ENCODE results near the gene FBLL1. TPM values are rescaled to one million over a fixed set of nuclear protein-coding genes. Genes with fewer than 3 reads are reported as not detected.

Gene FBLL1
- total RNA-seq, 1 donor: 0.36 TPM

DNA sequence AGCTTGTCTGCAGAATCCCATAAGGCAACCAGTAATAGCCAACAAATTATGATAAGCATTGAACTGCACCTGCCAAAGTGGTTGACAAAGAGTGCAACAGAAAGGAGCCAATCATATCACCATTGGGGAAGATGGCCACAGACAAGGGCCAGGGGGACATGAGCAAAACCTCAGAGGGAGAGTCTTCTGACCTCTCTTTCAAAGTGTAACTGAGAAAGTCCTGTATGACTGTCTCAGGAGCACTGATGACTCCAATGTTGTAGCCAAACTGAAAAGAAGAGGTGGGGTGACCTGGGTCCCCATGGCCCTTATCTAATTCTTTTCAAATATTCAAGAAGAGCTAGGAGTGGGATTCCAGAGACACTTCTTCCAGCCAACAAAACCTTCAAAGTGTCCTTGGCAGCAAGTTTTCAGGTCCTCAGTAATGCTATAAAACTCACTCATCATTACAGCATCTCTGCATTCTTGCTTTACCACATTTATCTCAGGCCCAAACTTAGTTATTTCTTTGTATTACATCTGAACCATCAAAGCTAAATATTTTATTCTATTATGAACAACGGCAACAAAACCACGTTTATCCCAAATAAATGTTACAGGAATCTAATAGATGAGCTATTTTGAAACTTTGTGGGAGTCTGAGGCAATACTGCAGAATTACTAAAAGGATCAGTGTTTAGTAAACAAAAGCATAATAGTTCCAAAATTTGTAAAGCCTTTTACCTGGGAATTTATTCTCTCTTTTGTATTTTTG lies 24.4 kb downstream of the FBLL1 start:
- Histone ChIP-seq H3K79me2 (ENCODE audit: insufficient read depth, low read length) (peaks cover 20% of the 10 kb centered on the region), H3K4me2 (ENCODE audit: insufficient read depth, low read length) (no peak overlapping the region), H2AFZ (ENCODE audit: low read length) (no peak overlapping the region), H3K27me3 (ENCODE audit: insufficient read depth, low read length) (no peaks in the 10 kb centered on the region), H3K27ac (ENCODE audit: low read depth, low read length) (no peak overlapping the region), H3K4me3 (ENCODE audit: insufficient read depth, low read length) (no peak overlapping the region), H3K36me3 (ENCODE audit: insufficient read depth, low read length) (peaks cover 32% of the 10 kb centered on the region), H3K4me1 (ENCODE audit: insufficient read depth, low read length) (peaks cover 8% of the 10 kb centered on the region), H3K9me3 (ENCODE audit: low read depth, low read length) (no peaks in the 10 kb centered on the region), H4K20me1 (ENCODE audit: insufficient read depth, low read length) (peaks cover 23% of the 10 kb centered on the region)
- no peak for DNase-seq (ENCODE audit: insufficient read length, low spot score, missing footprints)
- TF ChIP-seq, protein P1, sequence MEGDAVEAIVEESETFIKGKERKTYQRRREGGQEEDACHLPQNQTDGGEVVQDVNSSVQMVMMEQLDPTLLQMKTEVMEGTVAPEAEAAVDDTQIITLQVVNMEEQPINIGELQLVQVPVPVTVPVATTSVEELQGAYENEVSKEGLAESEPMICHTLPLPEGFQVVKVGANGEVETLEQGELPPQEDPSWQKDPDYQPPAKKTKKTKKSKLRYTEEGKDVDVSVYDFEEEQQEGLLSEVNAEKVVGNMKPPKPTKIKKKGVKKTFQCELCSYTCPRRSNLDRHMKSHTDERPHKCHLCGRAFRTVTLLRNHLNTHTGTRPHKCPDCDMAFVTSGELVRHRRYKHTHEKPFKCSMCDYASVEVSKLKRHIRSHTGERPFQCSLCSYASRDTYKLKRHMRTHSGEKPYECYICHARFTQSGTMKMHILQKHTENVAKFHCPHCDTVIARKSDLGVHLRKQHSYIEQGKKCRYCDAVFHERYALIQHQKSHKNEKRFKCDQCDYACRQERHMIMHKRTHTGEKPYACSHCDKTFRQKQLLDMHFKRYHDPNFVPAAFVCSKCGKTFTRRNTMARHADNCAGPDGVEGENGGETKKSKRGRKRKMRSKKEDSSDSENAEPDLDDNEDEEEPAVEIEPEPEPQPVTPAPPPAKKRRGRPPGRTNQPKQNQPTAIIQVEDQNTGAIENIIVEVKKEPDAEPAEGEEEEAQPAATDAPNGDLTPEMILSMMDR (IDR thresholded peaks at IDR 0.05; ENCODE audit: extremely low read depth, low read depth, low read length): no peak

- Histone ChIP-seq H2AFZ (ENCODE audit: low read length) (no peak overlapping the region), H3K36me3 (ENCODE audit: insufficient read depth, low read length) (peaks cover 42% of the 10 kb centered on the region), H3K4me3 (ENCODE audit: insufficient read depth, low read length) (no peak overlapping the region), H3K4me2 (ENCODE audit: insufficient read depth, low read length) (no peak overlapping the region), H3K9me3 (ENCODE audit: low read depth, low read length) (no peaks in the 10 kb centered on the region), H3K27ac (ENCODE audit: low read depth, low read length) (no peak overlapping the region), H3K79me2 (ENCODE audit: insufficient read depth, low read length) (peaks cover 15% of the 10 kb centered on the region), H3K27me3 (ENCODE audit: insufficient read depth, low read length) (no peaks in the 10 kb centered on the region), H3K4me1 (ENCODE audit: insufficient read depth, low read length) (peaks cover 4% of the 10 kb centered on the region), H4K20me1 (ENCODE audit: insufficient read depth, low read length) (peaks cover 13% of the 10 kb centered on the region)
- no peak for DNase-seq (ENCODE audit: insufficient read length, low spot score, missing footprints)
- TF ChIP-seq, protein P1 (IDR thresholded peaks at IDR 0.05; ENCODE audit: extremely low read depth, low read depth, low read length): no peak
Measured at GRCh38 chr5:168557389-168557788, 28.3 kb downstream of the FBLL1 start.

GRCh38 chr5:168562279-168562678 lies 33.2 kb downstream of the FBLL1 start:
- TF ChIP-seq, protein P1 (IDR thresholded peaks at IDR 0.05; ENCODE audit: extremely low read depth, low read depth, low read length): no peak
- H3K9me3 ChIP-seq (ENCODE audit: low read depth, low read length): no peaks in the 10 kb centered on the region
- peak overlapping the region; percentile 14 for H3K27ac ChIP-seq (ENCODE audit: low read depth, low read length)
- no peak overlapping the region for H3K4me2 ChIP-seq (ENCODE audit: insufficient read depth, low read length)
- no peak overlapping the region for H2AFZ ChIP-seq (ENCODE audit: low read length)
- H3K27me3 ChIP-seq (ENCODE audit: insufficient read depth, low read length): no peaks in the 10 kb centered on the region
- H4K20me1 ChIP-seq (ENCODE audit: insufficient read depth, low read length): peaks cover 3% of the 10 kb centered on the region
- no peak for DNase-seq (ENCODE audit: insufficient read length, low spot score, missing footprints)
- H3K79me2 ChIP-seq (ENCODE audit: insufficient read depth, low read length): peaks cover 40% of the 10 kb centered on the region
- no peak overlapping the region for H3K4me3 ChIP-seq (ENCODE audit: insufficient read depth, low read length)
- no peaks in the 10 kb centered on the region for H3K4me1 ChIP-seq (ENCODE audit: insufficient read depth, low read length)
- H3K36me3 ChIP-seq (ENCODE audit: insufficient read depth, low read length): peaks cover 19% of the 10 kb centered on the region

- Histone ChIP-seq H2AFZ (ENCODE audit: low read length) (no peak overlapping the region), H3K4me2 (ENCODE audit: insufficient read depth, low read length) (no peak overlapping the region), H3K27ac (ENCODE audit: low read depth, low read length) (no peak overlapping the region), H3K4me1 (ENCODE audit: insufficient read depth, low read length) (no peaks in the 10 kb centered on the region), H3K27me3 (ENCODE audit: insufficient read depth, low read length) (no peaks in the 10 kb centered on the region), H3K9me3 (ENCODE audit: low read depth, low read length) (no peaks in the 10 kb centered on the region), H4K20me1 (ENCODE audit: insufficient read depth, low read length) (peaks cover 12% of the 10 kb centered on the region), H3K79me2 (ENCODE audit: insufficient read depth, low read length) (peaks cover 55% of the 10 kb centered on the region), H3K4me3 (ENCODE audit: insufficient read depth, low read length) (no peak overlapping the region), H3K36me3 (ENCODE audit: insufficient read depth, low read length) (peaks cover 16% of the 10 kb centered on the region)
- no peak for DNase-seq (ENCODE audit: insufficient read length, low spot score, missing footprints)
- TF ChIP-seq, protein P1 (IDR thresholded peaks at IDR 0.05; ENCODE audit: extremely low read depth, low read depth, low read length): no peak
Measured at GRCh38 chr5:168563959-168564358, 34.9 kb downstream of the FBLL1 start.

Data from osteoblast (primary cell).